Pancreas (tissue), 10 donors: ENCODE data around the gene PRDM15. TPM values are rescaled to one million over a fixed set of nuclear protein-coding genes. Genes with fewer than 3 reads are reported as not detected.

ENCODE experiments used
- ATAC-seq, 4 donors: fragments of 200-7000 bp; cut with Tn5 transposase; one replicate each; pipeline versions ENCODE4 v1.8.0 to v1.9.1; 2020; ENCODE audit warnings: mild to moderate bottlenecking in 4 of 4, moderate library complexity in 4 of 4
- DNase-seq, 6 donors: peaks; one replicate each; pipeline ENCODE4 v3.0.0-alpha.2; 2020
- FAIRE-seq: peaks from 2 replicates; lab custom pipeline; 2012; peaks lifted over from hg19 to GRCh38; lab: Jason Lieb, UNC
- H3K27ac ChIP-seq, 4 donors: fragments of 200-600 bp; sonication (generic); 1 replicate in 3 of 4; 2 replicates in 1 of 4; pipeline versions ENCODE4 v1.5.0 to v1.8.0; 2020
- H3K27me3 ChIP-seq, 4 donors: fragments of 200-600 bp; one replicate each; pipeline ENCODE4 v1.8.0; 2021
- H3K36me3 ChIP-seq, 3 donors: fragments of 200-600 bp; sonication (generic) in 1 of 3; one replicate each; pipeline versions ENCODE4 v1.5.0 to v1.8.0; 2020 to 2021
- H3K4me1 ChIP-seq, 3 donors: fragments of 200-600 bp; one replicate each; pipeline ENCODE4 v1.8.0; 2021
- H3K4me3 ChIP-seq, 4 donors: fragments of 200-600 bp; sonication (generic) in 2 of 4; one replicate each; pipeline versions ENCODE4 v1.5.0 to v1.8.0; 2020 to 2021
- H3K9me3 ChIP-seq, 4 donors: fragments of 200-600 bp; one replicate each; pipeline ENCODE4 v1.8.0; 2021
- CTCF ChIP-seq, 4 donors: fragments of 200-600 bp; sonication (generic) in 3 of 4; IDR thresholded peaks; one replicate each; pipeline versions ENCODE4 v1.5.0 to v1.8.0; 2021; ENCODE audit warnings: antibody characterized with exemption in 4 of 4
- WGBS, 2 donors: extraction: QIAGEN DNeasy Blood & Tissue Kit; methylation state at CpG; one replicate each; pipeline ENCODE4 v1.1.7; 2013; 5-methylcytosine and 5-hydroxymethylcytosine counted together
- intact Hi-C, 3 donors: fragments of 100-400 bp; cut with DNase I; formaldehyde crosslinking; loops; one replicate each; pipeline versions ENCODE4 v1.11.1 to v1.14.2; 2022
- polyA plus RNA-seq, 2 donors: library from polyadenylated mRNA; stranded (reverse); fragments of 200-250 nt; gene quantifications; one replicate each; pipeline ENCODE4 v1.2.3, GENCODE V29; 2013
- total RNA-seq, 6 donors: library from RNA; stranded (reverse); fragmentation: NEBNext Ultra II Directional in 4 of 6; extraction: Animal tissue kit (Norgen Biotek cat#: 25700) in 4 of 6; gene quantifications; one replicate each; pipeline versions ENCODE4 v1.2.1 to v1.2.4, GENCODE V29; 2021 to 2023
- donor health status: healthy with polysubstance abuse.
- donor health status: DM: no; HTN: no; CAD: no; lungs with moderate emphysema.
- donor health status: DM: no; HTN: no; CAD: no.
- donor health status: control.
- donor health status: control.
- donor health status: Bipolar disorder and iron deficiency.
- donor health status: DM: yes; HTN: yes; CAD: no.
- donor health status: DM: no; HTN: no; CAD: no.
- donor health status: DM: no; HTN: no; CAD: no.
- donor health status: DM: yes; HTN: yes; CAD: no.

PRDM15 gene
- total and polyA plus RNA-seq, 8 donors = 1.6 to 3.9 (median 3.4) TPM

GRCh38 chr21:41820384-41821080 is 58.6 kb downstream of the PRDM15 start:
- H3K4me1 ChIP-seq = peaks cover 0 to 6% (median 0%) of the 10 kb centered on the region in 3 donors
- WGBS, 2 donors = 94 to 97% methylated on average over 19 of the region's 19 CpGs
- intact Hi-C loops = loop anchor here in 1 of 3 donors (10.0 kb wide), 2 partner anchors 64 to 294 kb away; no protein-coding TSS in a partner anchor
- no peaks in the 10 kb centered on the region for H3K27me3 ChIP-seq
- ATAC-seq (no peak), DNase-seq (no peak), FAIRE-seq (no peak)
- no peaks in the 10 kb centered on the region for H3K9me3 ChIP-seq
- no peak for TF ChIP-seq CTCF (IDR thresholded peaks at IDR 0.05)
- H3K4me3 ChIP-seq = no peak overlapping the region
- no peaks in the 10 kb centered on the region for H3K36me3 ChIP-seq
- no peak overlapping the region for H3K27ac ChIP-seq

- DNase-seq (no peak), ATAC-seq (no peak), FAIRE-seq (no peak)
- WGBS, 2 donors = 92 to 94% methylated on average over 19 of the region's 19 CpGs
- intact Hi-C loops = loop anchor here (5.0 to 10.0 kb wide), 5 partner anchors 65 to 295 kb away; no protein-coding TSS in a partner anchor
- no peak overlapping the region for H3K27ac ChIP-seq
- H3K4me1 ChIP-seq = peaks cover 0 to 6% (median 0%) of the 10 kb centered on the region in 3 donors
- no peak overlapping the region for H3K4me3 ChIP-seq
- TF ChIP-seq CTCF (IDR thresholded peaks at IDR 0.05) = no peak
- no peaks in the 10 kb centered on the region for H3K9me3 ChIP-seq
- H3K36me3 ChIP-seq = no peaks in the 10 kb centered on the region
- H3K27me3 ChIP-seq = no peaks in the 10 kb centered on the region
Observed at GRCh38 chr21:41819856-41820281, 59.3 kb downstream of the PRDM15 start.

- intact Hi-C loops = loop anchor here (5.0 to 10.0 kb wide), 4 partner anchors 207 to 295 kb away; no protein-coding TSS in a partner anchor
- FAIRE-seq (no peak), ATAC-seq (no peak), DNase-seq (no peak)
- Histone ChIP-seq H3K36me3 (no peaks in the 10 kb centered on the region), H3K4me3 (no peak overlapping the region), H3K27me3 (no peaks in the 10 kb centered on the region), H3K27ac (no peak overlapping the region), H3K4me1 (peaks cover 0 to 6% (median 0%) of the 10 kb centered on the region in 3 donors), H3K9me3 (no peaks in the 10 kb centered on the region)
- TF ChIP-seq CTCF (IDR thresholded peaks at IDR 0.05) = no peak
- 95 to 96% methylated on average over 23 to 26 of the region's 26 CpGs for WGBS, 2 donors
Observed at GRCh38 chr21:41819236-41819855, 59.8 kb downstream of the PRDM15 start.

- 88 to 92% methylated on average over 24 of the region's 24 CpGs for WGBS, 2 donors
- FAIRE-seq (no peak), ATAC-seq (no peak), DNase-seq (no peak)
- Histone ChIP-seq H3K27me3 (no peaks in the 10 kb centered on the region), H3K9me3 (no peaks in the 10 kb centered on the region), H3K4me1 (peaks cover 0 to 6% (median 0%) of the 10 kb centered on the region in 3 donors), H3K27ac (no peak overlapping the region), H3K36me3 (no peaks in the 10 kb centered on the region), H3K4me3 (no peak overlapping the region)
- intact Hi-C loops = loop anchor here (5.0 to 10.0 kb wide), 4 partner anchors 206 to 297 kb away; no protein-coding TSS in a partner anchor
- TF ChIP-seq CTCF (IDR thresholded peaks at IDR 0.05) = no peak
Observed at GRCh38 chr21:41817877-41818855, 61.0 kb downstream of the PRDM15 start.
